Nephron progenitor cell (in vitro differentiated cells): ENCODE measurements around the gene SRGAP2.
"Not testable (repeated sequence)": the region's sequence is repeated elsewhere in the genome, so short reads cannot be mapped to it uniquely, and the experiment has no call there.

Source experiments
- DNase-seq: peaks from one replicate; pipeline ENCODE4 v3.0.0; 2021
- H3K27ac Mint-ChIP-seq: 2 replicates; pipeline ENCODE4 v1.8.0; 2021; ENCODE audit warnings: mild to moderate bottlenecking, moderate library complexity, mixed read lengths
- H3K27me3 Mint-ChIP-seq: 2 replicates; pipeline ENCODE4 v1.8.0; 2021; ENCODE audit warnings: mild to moderate bottlenecking, low read depth, mixed read lengths; ENCODE audit not compliant: poor library complexity
- H3K36me3 Mint-ChIP-seq: 2 replicates; pipeline ENCODE4 v1.8.0; 2021; ENCODE audit warnings: low read depth, mixed read lengths
- H3K4me1 Mint-ChIP-seq: 2 replicates; pipeline ENCODE4 v1.8.0; 2021; ENCODE audit warnings: mixed read lengths
- H3K4me3 Mint-ChIP-seq: 2 replicates; pipeline ENCODE4 v1.8.0; 2021; ENCODE audit warnings: mild to moderate bottlenecking, moderate library complexity, mixed read lengths
- H3K9me3 Mint-ChIP-seq: 2 replicates; pipeline ENCODE4 v1.8.0; 2021; ENCODE audit warnings: mild to moderate bottlenecking, moderate library complexity, mixed read lengths

SRGAP2 gene

DNA sequence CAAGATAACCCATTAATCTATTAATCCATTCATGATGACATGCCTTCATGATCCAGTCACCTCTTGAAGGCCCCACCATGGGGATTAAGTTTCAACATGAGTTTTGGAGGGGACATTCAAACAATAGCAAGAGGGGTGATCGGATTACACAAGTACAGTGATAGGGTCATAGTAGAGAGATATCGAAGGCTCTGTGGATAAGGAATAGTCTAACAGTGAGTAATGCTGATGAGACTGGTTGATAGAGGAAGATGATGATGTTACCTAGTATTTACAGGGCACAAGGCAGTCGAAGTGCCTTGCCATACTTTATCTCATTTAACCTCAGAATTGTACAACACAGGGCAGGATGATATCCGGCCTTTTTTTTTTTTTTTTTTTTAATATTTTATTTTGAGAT lies 18.2 kb downstream of the SRGAP2 start:
- H3K4me3 Mint-ChIP-seq, H3K9me3 Mint-ChIP-seq, H3K27ac Mint-ChIP-seq, H3K27me3 Mint-ChIP-seq, H3K4me1 Mint-ChIP-seq, DNase-seq, H3K36me3 Mint-ChIP-seq: not testable (repeated sequence)

DNA sequence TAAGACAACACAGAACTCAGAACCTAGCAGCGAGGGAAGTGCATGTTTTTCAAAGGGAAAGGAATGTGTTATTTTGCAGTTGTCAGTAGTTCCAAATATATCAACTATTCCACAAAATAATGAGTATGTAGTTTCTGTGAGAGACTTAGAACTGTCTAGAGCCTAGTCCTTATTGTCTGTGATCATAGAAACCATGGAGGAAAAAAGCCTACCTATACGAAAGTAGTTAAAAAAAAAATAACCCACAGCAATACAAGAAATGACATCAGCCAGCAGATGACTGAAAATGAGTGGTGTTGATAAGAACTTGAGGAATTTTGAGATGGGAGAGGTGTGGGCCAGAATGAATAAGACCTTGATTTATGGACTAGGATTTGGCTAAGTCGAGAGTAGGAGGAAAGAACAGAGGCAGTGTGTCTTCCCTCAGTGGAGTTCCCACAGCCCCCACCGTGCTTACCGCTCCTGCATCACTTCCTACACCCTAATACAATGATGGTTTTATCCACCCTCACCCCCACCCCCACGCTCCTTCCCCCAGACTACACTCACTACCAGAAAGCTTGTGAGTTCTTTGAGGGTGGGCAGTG lies 20.9 kb downstream of the SRGAP2 start:
- H3K4me1 Mint-ChIP-seq, H3K36me3 Mint-ChIP-seq, H3K27ac Mint-ChIP-seq, DNase-seq, H3K27me3 Mint-ChIP-seq, H3K4me3 Mint-ChIP-seq, H3K9me3 Mint-ChIP-seq: not testable (repeated sequence)

DNA sequence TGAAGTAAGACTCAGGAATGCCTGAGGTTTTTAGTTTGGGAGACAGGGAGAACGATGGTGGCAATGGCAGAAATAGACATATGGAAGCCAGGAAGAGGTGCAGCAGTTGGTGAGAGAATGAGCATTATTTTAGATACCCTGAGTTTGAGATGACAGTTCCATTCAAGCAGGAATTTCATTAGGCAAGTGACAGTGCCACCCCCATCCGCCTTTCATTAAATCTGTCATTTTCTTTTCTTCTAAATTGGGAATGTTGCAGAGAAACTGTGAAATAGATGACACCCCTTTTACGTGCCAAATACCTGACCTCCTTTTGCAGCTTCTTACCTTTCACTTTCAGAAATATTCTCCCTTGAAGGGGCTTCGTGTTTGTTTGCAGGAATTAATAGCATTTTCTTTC lies 22.0 kb downstream of the SRGAP2 start:
- not testable (repeated sequence) for DNase-seq, H3K9me3 Mint-ChIP-seq, H3K4me3 Mint-ChIP-seq, H3K4me1 Mint-ChIP-seq, H3K27me3 Mint-ChIP-seq, H3K27ac Mint-ChIP-seq, H3K36me3 Mint-ChIP-seq

DNA sequence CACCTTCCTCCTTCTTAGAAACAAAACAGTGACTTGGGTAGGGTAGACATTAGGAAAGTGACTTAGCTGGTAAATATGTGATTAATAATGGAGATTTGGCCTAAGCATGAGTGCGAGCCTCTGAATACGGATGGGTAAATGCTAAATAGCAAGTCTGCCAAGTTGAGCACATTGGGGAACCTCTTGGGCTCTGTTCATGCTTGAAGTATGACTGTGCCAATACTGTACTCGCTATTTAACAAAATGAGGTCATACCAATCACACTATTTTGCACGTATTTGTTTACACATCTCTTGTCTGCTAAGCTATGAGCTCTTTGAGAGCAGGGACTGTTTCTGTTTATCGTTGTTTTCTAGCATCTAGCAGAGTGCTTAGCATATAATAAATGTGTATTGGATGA lies 23.5 kb downstream of the SRGAP2 start:
- H3K27me3 Mint-ChIP-seq, DNase-seq, H3K27ac Mint-ChIP-seq, H3K36me3 Mint-ChIP-seq, H3K4me3 Mint-ChIP-seq, H3K4me1 Mint-ChIP-seq, H3K9me3 Mint-ChIP-seq: not testable (repeated sequence)

DNA sequence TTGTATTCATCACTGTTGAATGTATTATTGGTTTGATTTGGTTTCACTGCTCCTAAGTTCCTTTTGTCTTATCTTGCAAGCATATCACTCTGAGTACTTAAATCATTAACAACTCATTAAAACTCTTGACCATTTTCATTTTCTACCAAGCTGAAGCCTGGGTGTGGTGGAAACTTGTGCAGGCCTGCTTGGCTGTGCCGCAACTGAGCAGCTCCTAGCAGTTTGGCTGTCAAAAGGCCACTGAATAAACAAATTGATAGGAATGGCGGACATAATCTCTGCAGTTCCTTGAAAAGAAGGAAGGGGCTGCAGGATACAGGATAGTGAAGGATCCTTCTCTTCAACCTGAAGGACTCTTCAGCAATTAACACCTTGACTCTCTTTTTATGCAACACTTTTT lies 25.9 kb downstream of the SRGAP2 start:
- not testable (repeated sequence) for H3K27ac Mint-ChIP-seq, H3K4me1 Mint-ChIP-seq, H3K9me3 Mint-ChIP-seq, DNase-seq, H3K4me3 Mint-ChIP-seq, H3K36me3 Mint-ChIP-seq, H3K27me3 Mint-ChIP-seq

DNA sequence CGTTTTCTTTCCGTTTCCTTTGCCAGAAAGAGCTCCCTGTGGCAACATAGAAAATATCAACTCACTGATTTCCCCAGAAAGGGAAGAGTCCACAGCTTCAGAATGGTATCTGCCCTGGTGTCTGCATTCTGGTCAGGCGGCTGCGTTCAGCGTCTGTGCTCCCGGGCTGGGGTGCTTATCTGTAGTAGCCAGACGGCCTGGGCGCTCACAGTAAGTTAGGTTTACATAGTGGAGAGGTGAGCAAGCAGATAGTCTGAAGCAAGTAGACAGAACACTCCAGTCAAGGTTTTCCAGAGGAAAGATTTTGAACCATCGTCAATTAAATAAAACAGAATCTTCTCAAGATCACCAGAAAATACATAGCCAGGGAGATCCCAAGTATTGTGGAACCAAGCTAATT lies 28.6 kb downstream of the SRGAP2 start:
- H3K27me3 Mint-ChIP-seq, DNase-seq, H3K36me3 Mint-ChIP-seq, H3K9me3 Mint-ChIP-seq, H3K4me3 Mint-ChIP-seq, H3K27ac Mint-ChIP-seq, H3K4me1 Mint-ChIP-seq: not testable (repeated sequence)

DNA sequence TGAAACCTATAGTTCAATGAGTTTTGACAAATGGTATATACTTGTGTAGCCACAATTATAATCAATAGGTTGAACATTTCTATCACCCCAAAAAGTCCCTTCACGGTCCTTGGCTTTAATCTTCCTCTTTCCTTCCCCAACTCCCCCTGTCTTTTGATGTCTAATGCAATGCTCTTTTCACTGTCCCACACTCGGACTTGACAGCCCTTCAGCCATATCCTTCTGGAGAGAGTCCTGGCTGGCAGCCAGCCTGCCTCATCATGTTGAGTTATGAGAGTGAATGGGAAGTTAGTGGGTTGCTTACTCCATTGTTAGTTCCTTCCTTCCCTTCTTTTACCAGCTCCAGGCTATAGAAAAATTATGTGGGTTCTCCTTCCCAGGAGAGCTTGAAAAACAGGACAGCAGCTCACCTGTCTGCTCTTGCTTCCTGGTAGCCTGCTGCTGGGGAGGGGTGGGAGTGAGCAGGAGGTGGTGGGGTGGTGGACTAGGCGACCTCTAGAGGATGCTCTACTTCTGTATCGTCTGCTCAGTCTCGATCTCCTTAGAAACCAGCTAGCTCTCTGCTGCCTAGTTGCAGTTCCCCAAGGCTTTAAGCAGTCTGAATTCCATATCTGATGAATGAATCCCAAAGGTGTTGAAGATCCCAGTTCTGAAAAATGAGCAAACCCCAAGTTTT lies 29.8 kb downstream of the SRGAP2 start:
- H3K36me3 Mint-ChIP-seq, H3K4me1 Mint-ChIP-seq, H3K4me3 Mint-ChIP-seq, H3K9me3 Mint-ChIP-seq, H3K27ac Mint-ChIP-seq, DNase-seq, H3K27me3 Mint-ChIP-seq: not testable (repeated sequence)

DNA sequence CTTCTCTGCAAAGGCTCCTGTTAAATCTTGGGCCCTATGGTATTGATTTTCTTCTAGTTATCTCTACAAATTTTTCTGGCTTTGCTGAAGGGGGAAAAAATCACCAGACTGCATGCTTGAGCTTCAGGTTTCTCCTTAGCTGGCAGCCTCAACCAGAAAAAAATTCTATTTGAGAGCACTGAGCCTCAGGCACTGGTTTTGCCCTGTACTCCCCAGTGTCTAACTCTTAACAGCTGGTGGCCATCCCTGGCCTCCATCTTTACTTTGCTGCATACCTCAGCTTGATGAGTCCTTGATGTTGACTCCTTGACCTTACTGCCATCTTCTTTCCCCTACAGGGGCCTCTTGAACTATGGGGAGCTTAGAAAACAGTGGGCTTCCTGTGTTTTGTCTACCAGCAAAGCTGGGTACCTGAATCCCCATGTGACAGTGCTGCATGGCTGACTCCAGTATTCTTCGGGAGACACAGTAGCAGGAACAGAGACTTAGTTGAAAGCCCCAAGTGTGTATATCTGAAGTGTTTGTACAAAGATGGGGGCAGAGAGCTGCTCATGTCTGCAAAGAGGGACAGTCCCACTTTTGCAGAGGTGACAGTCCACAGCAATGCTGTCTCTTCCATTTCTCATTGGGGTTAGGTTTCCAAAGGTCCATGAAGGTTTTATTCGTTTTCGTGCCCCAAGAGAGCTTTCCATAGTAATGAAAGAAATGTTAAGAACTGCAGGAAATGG lies 31.0 kb downstream of the SRGAP2 start:
- H3K9me3 Mint-ChIP-seq, H3K27ac Mint-ChIP-seq, H3K4me1 Mint-ChIP-seq, H3K27me3 Mint-ChIP-seq, H3K36me3 Mint-ChIP-seq, H3K4me3 Mint-ChIP-seq, DNase-seq: not testable (repeated sequence)

DNA sequence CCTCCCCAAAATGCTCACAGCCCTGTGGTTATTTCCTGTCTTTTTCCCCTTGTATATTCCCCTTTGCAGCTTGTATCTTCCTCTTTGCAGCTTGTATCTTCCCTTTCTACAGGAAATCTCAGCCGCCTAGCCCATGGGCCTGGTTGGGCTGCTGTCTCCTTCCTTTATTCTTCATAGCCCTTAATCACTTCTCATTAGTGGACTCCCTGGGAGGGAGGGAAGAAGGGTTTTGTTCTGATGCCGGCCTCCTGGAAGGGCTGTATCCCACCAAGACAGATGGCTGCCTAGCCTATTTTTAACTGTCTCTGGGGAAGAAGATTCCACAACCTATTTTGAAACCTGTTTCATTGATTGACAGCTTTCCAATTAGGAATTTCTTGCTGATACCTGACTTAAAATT lies 31.8 kb downstream of the SRGAP2 start:
- not testable (repeated sequence) for H3K4me1 Mint-ChIP-seq, DNase-seq, H3K27ac Mint-ChIP-seq, H3K4me3 Mint-ChIP-seq, H3K36me3 Mint-ChIP-seq, H3K9me3 Mint-ChIP-seq, H3K27me3 Mint-ChIP-seq

DNA sequence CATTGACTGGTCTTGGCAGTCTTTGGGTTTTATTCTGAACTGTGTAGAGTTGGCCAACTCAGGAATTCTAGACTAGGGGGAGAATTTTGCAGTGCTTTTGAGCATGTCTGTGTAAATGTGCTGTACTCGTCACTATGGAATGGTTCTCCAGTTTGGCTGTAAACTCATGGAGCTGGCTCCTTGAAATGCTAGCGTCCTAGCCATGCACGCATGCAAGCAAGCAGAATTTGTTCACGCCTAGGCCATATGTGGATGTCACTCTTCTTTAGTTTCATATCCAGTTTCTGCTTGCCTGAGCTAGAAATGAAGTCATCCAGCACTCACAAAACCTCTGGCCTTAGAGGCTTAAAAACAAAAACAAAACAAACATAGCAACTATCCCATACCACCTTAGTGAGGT lies 36.9 kb downstream of the SRGAP2 start:
- not testable (repeated sequence) for H3K4me3 Mint-ChIP-seq

DNA sequence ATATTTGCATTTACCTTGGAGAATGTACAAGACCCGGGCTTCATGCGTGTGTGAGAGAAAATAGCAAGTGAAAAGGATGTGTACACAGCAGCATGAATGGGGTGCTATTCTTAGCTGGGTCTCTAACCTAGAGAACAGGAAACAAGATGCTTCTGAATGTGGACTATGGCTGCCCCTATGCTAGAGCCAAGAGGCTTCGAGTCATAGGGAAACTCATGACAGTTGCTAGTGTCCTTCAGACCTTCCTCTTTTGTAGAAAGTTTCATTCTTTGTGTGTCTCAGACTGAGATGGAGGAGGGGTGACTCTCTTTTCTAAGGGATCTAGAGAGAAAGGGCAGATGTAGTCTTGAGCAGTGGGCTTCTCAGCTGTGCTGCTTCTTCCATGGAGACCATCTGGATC lies 40.0 kb downstream of the SRGAP2 start:
- DNase-seq, H3K27ac Mint-ChIP-seq, H3K9me3 Mint-ChIP-seq, H3K36me3 Mint-ChIP-seq, H3K4me3 Mint-ChIP-seq, H3K4me1 Mint-ChIP-seq, H3K27me3 Mint-ChIP-seq: not testable (repeated sequence)

More for the DNA sequence above, 36.9 kb downstream of the SRGAP2 start:
- H3K9me3 Mint-ChIP-seq, H3K4me1 Mint-ChIP-seq, H3K36me3 Mint-ChIP-seq, H3K27me3 Mint-ChIP-seq, DNase-seq, H3K27ac Mint-ChIP-seq: not testable (repeated sequence)

DNA sequence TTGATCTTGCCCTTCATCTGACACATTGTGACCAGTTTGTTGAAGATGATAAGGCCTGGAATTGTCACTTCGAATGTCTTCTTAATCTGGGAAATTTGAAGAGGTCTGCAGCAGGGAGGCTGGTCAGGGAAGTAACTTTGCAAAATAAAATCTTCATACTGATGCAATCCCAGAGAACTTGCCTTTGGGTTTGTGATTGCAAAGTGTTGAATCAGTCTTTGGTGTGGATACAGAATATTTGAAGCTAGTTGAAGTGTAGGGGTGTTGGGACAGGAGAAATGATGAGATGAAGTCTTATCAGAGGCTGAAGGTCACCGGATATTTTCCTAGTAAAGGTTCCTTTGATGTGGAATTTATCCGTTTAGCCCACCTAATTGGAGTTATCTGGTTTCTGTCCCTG lies 42.1 kb downstream of the SRGAP2 start:
- not testable (repeated sequence) for H3K36me3 Mint-ChIP-seq, H3K9me3 Mint-ChIP-seq, DNase-seq, H3K4me1 Mint-ChIP-seq, H3K4me3 Mint-ChIP-seq, H3K27ac Mint-ChIP-seq, H3K27me3 Mint-ChIP-seq

DNA sequence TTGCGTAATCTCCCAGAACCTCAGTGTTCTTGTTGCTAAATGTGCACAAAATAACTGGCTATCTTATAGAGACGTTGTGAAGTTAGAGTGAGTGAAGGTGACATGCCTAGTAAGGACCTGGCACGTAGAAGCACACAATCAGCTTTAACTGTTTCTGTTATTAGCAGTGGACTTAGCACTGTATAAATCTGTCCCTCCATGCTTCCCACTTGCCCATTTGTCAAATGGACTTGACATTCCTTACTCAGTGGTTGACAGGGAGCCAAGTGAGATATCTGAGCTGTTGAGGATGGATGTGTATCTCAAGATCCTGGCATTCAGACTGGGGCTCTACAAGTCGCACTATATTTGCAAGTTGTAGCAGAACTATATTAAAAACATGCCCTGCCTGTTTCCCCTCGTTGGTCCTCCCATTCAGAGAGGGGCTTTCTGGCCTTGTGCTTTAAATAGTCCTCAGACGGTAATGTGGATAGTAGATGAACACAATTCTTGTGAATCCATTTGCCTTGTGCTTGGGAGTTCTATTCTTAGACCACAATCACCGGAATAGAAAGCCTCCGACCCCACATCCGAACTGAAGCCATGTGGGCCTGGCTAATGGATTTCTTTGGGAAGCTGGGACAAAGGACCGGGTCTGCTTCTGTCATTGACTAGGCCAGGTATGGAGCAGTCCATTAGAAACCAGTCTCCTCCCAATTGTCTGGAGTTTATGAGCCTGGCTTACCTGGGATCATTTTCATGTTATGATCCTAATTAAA lies 43.0 kb downstream of the SRGAP2 start:
- H3K4me3 Mint-ChIP-seq, H3K9me3 Mint-ChIP-seq, H3K4me1 Mint-ChIP-seq, DNase-seq, H3K36me3 Mint-ChIP-seq, H3K27me3 Mint-ChIP-seq, H3K27ac Mint-ChIP-seq: not testable (repeated sequence)

DNA sequence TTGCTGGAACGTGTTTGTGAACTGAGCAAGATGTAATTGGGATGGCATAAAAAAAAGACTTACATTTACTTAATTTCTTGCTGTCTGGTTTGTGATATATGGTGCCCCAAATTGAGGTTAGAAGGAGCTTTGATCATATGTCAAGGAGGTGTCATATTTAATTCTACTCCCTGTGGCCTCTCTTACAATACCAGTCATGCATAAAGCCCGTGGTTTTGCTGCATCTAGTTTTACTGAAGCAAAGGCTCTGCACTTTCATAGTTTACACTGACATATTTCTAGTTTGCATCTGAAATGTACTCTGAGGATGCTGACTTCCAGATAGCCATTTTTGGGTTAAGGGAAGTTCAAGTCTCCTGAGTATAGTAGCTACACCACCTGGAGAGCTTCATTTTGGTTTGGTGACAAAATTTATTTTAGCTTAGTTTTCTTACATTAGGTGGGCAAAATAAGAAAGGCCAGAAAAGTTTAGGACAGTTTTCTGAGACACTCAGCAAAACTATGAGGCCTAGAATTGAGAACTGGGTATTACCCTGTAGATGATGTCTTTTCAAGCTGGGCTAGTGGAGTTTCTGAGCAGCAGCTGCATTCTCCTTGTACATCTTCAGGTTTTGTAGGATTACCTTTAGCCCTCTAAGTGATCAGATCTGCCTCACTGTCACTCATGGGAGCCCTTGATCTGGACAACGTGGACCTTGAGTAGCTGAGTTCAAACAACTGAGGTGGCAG lies 47.8 kb downstream of the SRGAP2 start:
- not testable (repeated sequence) for H3K27me3 Mint-ChIP-seq, DNase-seq, H3K9me3 Mint-ChIP-seq, H3K27ac Mint-ChIP-seq, H3K36me3 Mint-ChIP-seq, H3K4me3 Mint-ChIP-seq, H3K4me1 Mint-ChIP-seq
